IPS-15b (cell line): Measurements from ENCODE around the gene ASTN2.

ENCODE experiments used
- H3K27me3 ChIP-seq: one replicate; pipeline ENCODE4 v1.6.1; 2013; ENCODE audit warnings: low read length; ENCODE audit not compliant: control insufficient read depth, insufficient read depth
- H3K36me3 ChIP-seq: one replicate; pipeline ENCODE4 v1.6.1; 2013; ENCODE audit warnings: low read length; ENCODE audit not compliant: control insufficient read depth, insufficient read depth
- H3K4me1 ChIP-seq: one replicate; pipeline ENCODE4 v1.6.1; 2013; ENCODE audit warnings: mild to moderate bottlenecking, low read length; ENCODE audit not compliant: control insufficient read depth, insufficient read depth
- H3K4me3 ChIP-seq: one replicate; pipeline ENCODE4 v1.5.1; 2013; ENCODE audit warnings: low read depth, low read length
- H3K9ac ChIP-seq: one replicate; pipeline ENCODE4 v1.6.1; 2013; ENCODE audit warnings: low read depth, mild to moderate bottlenecking, low read length
- H3K9me3 ChIP-seq: one replicate; pipeline ENCODE4 v1.6.1; 2013; ENCODE audit warnings: mild to moderate bottlenecking, low read length; ENCODE audit not compliant: control insufficient read depth, insufficient read depth

Gene ASTN2

GRCh38 chr9:116539549-116539948 lies 875.3 kb downstream of the ASTN2 start:
- Histone ChIP-seq H3K4me1 (peaks cover 2% of the 10 kb centered on the region), H3K36me3 (no peaks in the 10 kb centered on the region), H3K9ac (no peak overlapping the region), H3K4me3 (no peak overlapping the region), H3K27me3 (no peaks in the 10 kb centered on the region), H3K9me3 (peaks cover 4% of the 10 kb centered on the region)

GRCh38 chr9:116525611-116526010 lies 889.2 kb downstream of the ASTN2 start:
- Histone ChIP-seq H3K9me3 (peaks cover 3% of the 10 kb centered on the region), H3K9ac (no peak overlapping the region), H3K27me3 (no peaks in the 10 kb centered on the region), H3K36me3 (no peaks in the 10 kb centered on the region), H3K4me3 (no peak overlapping the region), H3K4me1 (no peaks in the 10 kb centered on the region)

DNA sequence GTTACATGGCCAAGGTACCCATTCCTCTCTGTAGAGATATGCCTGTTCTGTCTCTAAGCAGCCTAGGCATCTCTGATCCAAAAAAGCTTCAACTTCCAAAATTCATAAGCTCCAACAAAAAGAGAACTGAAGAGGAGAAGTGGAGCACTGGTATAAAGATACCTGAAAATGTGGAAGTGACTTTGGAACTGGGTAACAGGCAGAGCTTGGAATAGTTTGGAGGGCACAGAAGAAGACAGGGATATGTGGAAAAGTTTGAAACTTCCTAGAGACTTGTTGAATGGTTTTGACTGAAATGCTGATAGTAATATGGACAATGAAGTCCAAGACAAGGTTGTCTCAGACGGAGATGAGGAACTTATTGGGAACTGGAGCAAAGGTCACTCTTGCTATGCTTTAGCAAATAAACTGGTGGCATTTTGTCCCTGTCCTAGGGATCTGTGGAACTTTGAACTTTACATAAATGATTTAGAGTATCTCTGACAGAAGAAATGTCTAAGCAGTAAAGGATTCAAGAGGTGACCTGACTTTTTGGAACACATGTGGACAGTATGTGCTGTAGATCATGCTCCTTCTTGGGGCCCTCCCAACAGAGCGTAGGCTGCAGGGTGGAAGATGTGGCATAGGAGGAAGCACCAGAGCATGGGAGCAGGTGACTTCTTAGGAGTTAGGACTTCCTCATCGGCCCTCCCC lies 889.9 kb downstream of the ASTN2 start:
- Histone ChIP-seq H3K36me3 (no peaks in the 10 kb centered on the region), H3K9me3 (peaks cover 3% of the 10 kb centered on the region), H3K27me3 (no peaks in the 10 kb centered on the region), H3K4me1 (no peaks in the 10 kb centered on the region), H3K4me3 (no peak overlapping the region), H3K9ac (no peak overlapping the region)

DNA sequence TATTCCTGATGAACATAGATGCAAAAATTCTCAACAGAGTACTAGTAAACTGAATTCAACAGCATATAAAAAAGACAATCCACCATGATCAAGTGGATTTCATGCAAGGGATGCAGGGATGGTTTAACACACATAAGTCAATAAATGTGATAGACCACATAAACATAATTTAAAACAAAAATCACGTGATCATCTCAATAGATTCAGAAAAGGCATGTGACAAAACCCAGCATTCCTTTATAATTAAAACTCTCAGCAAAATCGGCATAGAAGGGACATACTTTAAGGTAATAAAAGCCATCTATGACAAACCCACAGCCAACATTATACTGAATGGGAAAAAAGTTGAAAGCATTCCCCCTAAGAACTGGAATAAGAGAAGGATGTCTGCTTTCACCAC lies 894.6 kb downstream of the ASTN2 start:
- Histone ChIP-seq H3K27me3 (no peaks in the 10 kb centered on the region), H3K9me3 (peaks cover 2% of the 10 kb centered on the region), H3K9ac (no peak overlapping the region)

GRCh38 chr9:116516456-116516855 lies 898.4 kb downstream of the ASTN2 start:
- Histone ChIP-seq H3K9me3 (peaks cover 2% of the 10 kb centered on the region), H3K9ac (no peak overlapping the region), H3K4me3 (no peak overlapping the region), H3K4me1 (no peaks in the 10 kb centered on the region), H3K27me3 (no peaks in the 10 kb centered on the region), H3K36me3 (no peaks in the 10 kb centered on the region)

More for the DNA sequence above, 894.6 kb downstream of the ASTN2 start:
- no peaks in the 10 kb centered on the region for H3K36me3 ChIP-seq
- H3K4me3 ChIP-seq, result no peak overlapping the region
- H3K4me1 ChIP-seq, result no peaks in the 10 kb centered on the region

GRCh38 chr9:116515541-116515940 lies 899.3 kb downstream of the ASTN2 start:
- H3K4me1 ChIP-seq, result no peaks in the 10 kb centered on the region
- H3K9me3 ChIP-seq, result peaks cover 2% of the 10 kb centered on the region
- no peak overlapping the region for H3K9ac ChIP-seq
- no peak overlapping the region for H3K4me3 ChIP-seq
- no peaks in the 10 kb centered on the region for H3K36me3 ChIP-seq
- no peaks in the 10 kb centered on the region for H3K27me3 ChIP-seq

- Histone ChIP-seq H3K9me3 (no peaks in the 10 kb centered on the region), H3K4me3 (no peak overlapping the region), H3K36me3 (no peaks in the 10 kb centered on the region), H3K4me1 (no peaks in the 10 kb centered on the region), H3K9ac (no peak overlapping the region), H3K27me3 (no peaks in the 10 kb centered on the region)
Observed at GRCh38 chr9:116506685-116507084, 908.2 kb downstream of the ASTN2 start.

GRCh38 chr9:116504893-116505480 lies 909.9 kb downstream of the ASTN2 start:
- Histone ChIP-seq H3K9me3 (no peaks in the 10 kb centered on the region), H3K27me3 (no peaks in the 10 kb centered on the region), H3K36me3 (no peaks in the 10 kb centered on the region), H3K9ac (no peak overlapping the region), H3K4me1 (peaks cover 2% of the 10 kb centered on the region), H3K4me3 (no peak overlapping the region)

DNA sequence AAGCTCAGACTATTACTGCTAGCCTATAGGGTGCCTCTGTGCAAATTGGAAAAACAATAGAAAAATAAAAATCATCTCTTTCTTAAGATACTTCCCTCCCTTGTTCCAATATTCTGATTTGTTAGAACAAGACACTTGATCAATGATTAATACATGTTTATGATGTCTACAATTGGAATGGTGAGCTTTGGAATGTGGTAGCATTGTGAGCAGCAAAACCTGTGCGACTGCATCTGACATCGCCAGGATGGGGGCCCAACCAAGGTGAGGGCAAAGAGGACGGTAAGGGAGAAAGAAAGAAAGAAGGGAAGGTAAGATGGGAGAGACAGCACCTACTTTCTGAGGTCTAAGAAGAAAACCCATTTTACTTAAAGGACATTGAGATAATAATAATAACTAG lies 910.8 kb downstream of the ASTN2 start:
- H3K9ac ChIP-seq, result no peak overlapping the region

DNA sequence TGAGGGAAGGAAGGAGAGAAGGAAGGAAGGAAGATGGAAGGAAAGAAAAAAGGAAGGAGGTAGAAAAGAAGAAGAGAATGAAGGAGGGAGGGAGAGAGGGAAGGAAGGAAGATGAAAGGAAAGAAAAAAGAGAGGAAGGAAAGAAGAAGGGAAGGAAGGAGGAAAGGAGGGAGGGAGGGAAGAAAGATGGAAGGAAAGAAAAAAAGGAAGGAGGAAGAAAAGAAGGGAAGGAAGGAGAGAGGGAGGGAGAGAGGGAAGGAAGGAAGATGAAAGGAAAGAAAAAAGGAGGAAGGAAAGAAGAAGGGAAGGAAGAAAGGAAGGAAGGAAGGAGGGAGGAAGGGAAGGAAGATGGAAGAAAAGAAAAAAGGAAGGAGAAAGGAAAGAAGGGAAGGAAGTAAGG lies 912.1 kb downstream of the ASTN2 start:
- Histone ChIP-seq H3K27me3 (no peaks in the 10 kb centered on the region), H3K4me3 (no peak overlapping the region), H3K9ac (no peak overlapping the region), H3K36me3 (no peaks in the 10 kb centered on the region), H3K9me3 (no peaks in the 10 kb centered on the region), H3K4me1 (peaks cover 2% of the 10 kb centered on the region)

More for the DNA sequence above, 910.8 kb downstream of the ASTN2 start:
- H3K27me3 ChIP-seq, result no peaks in the 10 kb centered on the region
- peaks cover 2% of the 10 kb centered on the region for H3K4me1 ChIP-seq
- no peaks in the 10 kb centered on the region for H3K9me3 ChIP-seq
- H3K36me3 ChIP-seq, result no peaks in the 10 kb centered on the region
- no peak overlapping the region for H3K4me3 ChIP-seq

DNA sequence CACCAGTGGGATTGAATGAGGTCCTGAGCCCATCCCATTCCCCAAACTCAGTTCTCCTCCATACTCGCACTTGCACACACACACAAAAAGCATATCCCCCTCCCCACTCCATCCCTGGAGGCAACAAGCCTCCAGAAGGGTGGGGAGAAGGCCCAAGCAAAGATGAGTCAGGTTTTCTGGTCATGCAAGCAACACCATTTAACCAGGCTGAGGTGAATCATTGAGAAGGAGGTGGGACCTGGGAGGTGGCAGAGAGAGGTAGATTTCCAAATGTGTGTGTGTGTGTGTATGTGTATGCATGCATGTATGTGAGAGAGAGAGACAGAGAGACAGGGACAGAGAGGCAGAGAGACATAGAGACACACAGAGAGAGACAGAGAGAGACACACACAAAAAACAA lies 913.0 kb downstream of the ASTN2 start:
- Histone ChIP-seq H3K4me1 (peaks cover 2% of the 10 kb centered on the region), H3K4me3 (no peak overlapping the region), H3K36me3 (no peaks in the 10 kb centered on the region), H3K9ac (no peak overlapping the region), H3K9me3 (no peaks in the 10 kb centered on the region), H3K27me3 (no peaks in the 10 kb centered on the region)
